Loucy (cell line): ENCODE results near the gene PPM1L.

Source experiments
- CTCF ChIP-seq: fragments of 200-600 bp; sonication (generic); conservative IDR thresholded peaks from 2 replicates; pipeline ENCODE4 v1.5.1; 2014; ENCODE audit warnings: mild to moderate bottlenecking, antibody characterized with exemption, low read length
- EZH2phosphoT487 ChIP-seq: fragments of 200-600 bp; IDR thresholded peaks from 2 replicates; pipeline ENCODE4 v1.6.1; 2018; ENCODE audit warnings: antibody characterized with exemption, mild to moderate bottlenecking, moderate library complexity, borderline replicate concordance

- TF ChIP-seq CTCF, result no peak
- no peak for TF ChIP-seq EZH2phosphoT487
These were observed 53.4 kb downstream of the PPM1L start for GRCh38 chr3:160809453-160809852.
